Measurements from ENCODE around the gene NFATC1.
A peak's percentile ranks its signal among the peaks of the same experiment; 100 is the strongest.

The NFATC1 gene

DNA sequence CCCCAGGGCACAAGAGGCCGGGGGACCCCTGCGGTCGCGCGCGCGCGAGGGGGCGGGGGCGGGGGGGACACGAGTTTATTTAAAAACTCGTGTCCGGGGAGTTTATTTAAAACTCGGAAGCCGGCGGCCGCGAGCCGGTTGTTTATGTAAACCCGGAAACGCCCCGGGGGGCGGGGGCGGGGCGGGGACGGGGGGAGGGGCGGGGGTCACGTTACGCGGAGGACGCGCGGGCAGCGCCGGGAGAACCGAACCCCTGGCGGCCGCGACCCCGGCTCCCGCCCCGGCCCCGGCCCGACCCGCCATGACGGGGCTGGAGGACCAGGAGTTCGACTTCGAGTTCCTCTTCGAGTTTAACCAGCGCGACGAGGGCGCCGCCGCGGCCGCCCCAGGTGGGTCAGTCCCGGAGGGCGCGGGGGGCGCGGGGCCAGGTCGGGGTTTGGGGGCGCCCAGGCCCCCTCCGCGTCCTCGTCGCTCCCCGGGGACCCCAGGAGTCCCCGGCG lies 4.4 kb downstream of the NFATC1 start:
- 0% methylated on average over 38 of the region's 71 CpGs for WGBS (ENCODE audit: insufficient coverage)
- POLR2A ChIA-PET: interaction anchor here (0.6 kb wide), 1 partner anchor 102 kb away, joined by 3 read pairs; no protein-coding TSS in a partner anchor
- Histone ChIP-seq H3K36me3 (ENCODE audit: control insufficient read depth in 4 of 4, insufficient read depth in 4 of 4, low read length in 3 of 4) (peaks cover 0 to 2% (median 0%) of the 10 kb centered on the region in 4 experiments), H3K9me3 (ENCODE audit: control extremely low read depth in 1 of 5, control insufficient read depth in 4 of 5, insufficient read depth in 2 of 5, low read depth in 1 of 5, low read length in 4 of 5) (no peaks in the 10 kb centered on the region), H3K27ac (ENCODE audit: insufficient read depth in 1 of 2, low read depth in 1 of 2, low read length in 2 of 2, poor library complexity in 1 of 2, severe bottlenecking in 2 of 2) (peak overlapping the region; percentile 33 to 49), H3K4me1 (ENCODE audit: control extremely low read depth in 1 of 4, control insufficient read depth in 4 of 4, insufficient read depth in 4 of 4, low read length in 3 of 4) (peaks cover 10 to 77% (median 72%) of the 10 kb centered on the region in 4 experiments), H3K4me3 (ENCODE audit: control insufficient read depth in 1 of 7, extremely low read depth in 1 of 7, insufficient read depth in 4 of 7, low read depth in 2 of 7, low read length in 6 of 7) (peak overlapping the region; percentile 35 to 79 (median 58)), H3K27me3 (replicated peaks in 2 of 5; ENCODE audit: control insufficient read depth in 4 of 5, insufficient read depth in 5 of 5, low read length in 4 of 5) (no peaks in the 10 kb centered on the region)
- CTCF ChIA-PET: interaction anchor here (0.8 kb wide), 1 partner anchor 10 kb away, joined by 3 read pairs; no protein-coding TSS in a partner anchor
- peak in 2 of 3 donors; percentile 58 to 64 for DNase-seq

- DNase-seq: peak; percentile 66 to 86 (median 78)
- 17% methylated on average over 26 of the region's 58 CpGs for WGBS (ENCODE audit: insufficient coverage)
- Histone ChIP-seq H3K27me3 (replicated peaks in 2 of 5; ENCODE audit: control insufficient read depth in 4 of 5, insufficient read depth in 5 of 5, low read length in 4 of 5) (no peaks in the 10 kb centered on the region), H3K4me1 (ENCODE audit: control extremely low read depth in 1 of 4, control insufficient read depth in 4 of 4, insufficient read depth in 4 of 4, low read length in 3 of 4) (peaks cover 10 to 84% (median 79%) of the 10 kb centered on the region in 4 experiments), H3K36me3 (ENCODE audit: control insufficient read depth in 4 of 4, insufficient read depth in 4 of 4, low read length in 3 of 4) (peaks cover 0 to 2% (median 0%) of the 10 kb centered on the region in 4 experiments), H3K27ac (ENCODE audit: insufficient read depth in 1 of 2, low read depth in 1 of 2, low read length in 2 of 2, poor library complexity in 1 of 2, severe bottlenecking in 2 of 2) (peak overlapping the region; percentile 33 to 58), H3K4me3 (ENCODE audit: control insufficient read depth in 1 of 7, extremely low read depth in 1 of 7, insufficient read depth in 4 of 7, low read depth in 2 of 7, low read length in 6 of 7) (peak overlapping the region; percentile 35 to 79 (median 58)), H3K9me3 (ENCODE audit: control extremely low read depth in 1 of 5, control insufficient read depth in 4 of 5, insufficient read depth in 2 of 5, low read depth in 1 of 5, low read length in 4 of 5) (no peaks in the 10 kb centered on the region)
- CTCF ChIA-PET: interaction anchor here (0.8 kb wide), 1 partner anchor 10 kb away, joined by 3 read pairs; no protein-coding TSS in a partner anchor
- POLR2A ChIA-PET: interaction anchor here (0.6 kb wide), 2 partner anchors 101 to 119 kb away, joined by 3 to 4 read pairs; no protein-coding TSS in a partner anchor
Observed at GRCh38 chr18:79400591-79401381, 5.1 kb downstream of the NFATC1 start.

- no peaks in the 10 kb centered on the region for H3K27me3 ChIP-seq (replicated peaks in 2 of 5; ENCODE audit: control insufficient read depth in 4 of 5, insufficient read depth in 5 of 5, low read length in 4 of 5)
- H3K4me3 ChIP-seq (ENCODE audit: control insufficient read depth in 1 of 7, extremely low read depth in 1 of 7, insufficient read depth in 4 of 7, low read depth in 2 of 7, low read length in 6 of 7): peak overlapping the region in 3 of 7 experiments; percentile 54 to 67 (median 58)
- H3K9me3 ChIP-seq (ENCODE audit: control extremely low read depth in 1 of 5, control insufficient read depth in 4 of 5, insufficient read depth in 2 of 5, low read depth in 1 of 5, low read length in 4 of 5): no peaks in the 10 kb centered on the region
- H3K4me1 ChIP-seq (ENCODE audit: control extremely low read depth in 1 of 4, control insufficient read depth in 4 of 4, insufficient read depth in 4 of 4, low read length in 3 of 4): peaks cover 10 to 90% (median 85%) of the 10 kb centered on the region in 4 experiments
- no peak for DNase-seq
- ChIA-PET POLR2A (interaction anchor here (0.6 kb wide), 1 partner anchor 118 kb away, joined by 4 read pairs; no protein-coding TSS in a partner anchor), CTCF (interaction anchor here (1.1 to 2.2 kb wide), 4 partner anchors 10 to 127 kb away, joined by 3 to 6 read pairs (median 4); no protein-coding TSS in a partner anchor)
- H3K27ac ChIP-seq (ENCODE audit: insufficient read depth in 1 of 2, low read depth in 1 of 2, low read length in 2 of 2, poor library complexity in 1 of 2, severe bottlenecking in 2 of 2): peak overlapping the region in 1 of 2 experiments; percentile 58
- H3K36me3 ChIP-seq (ENCODE audit: control insufficient read depth in 4 of 4, insufficient read depth in 4 of 4, low read length in 3 of 4): peaks cover 0 to 2% (median 0%) of the 10 kb centered on the region in 4 experiments
- 96% methylated on average over 26 of the region's 32 CpGs for WGBS (ENCODE audit: insufficient coverage)
Observed at GRCh38 chr18:79401494-79402208, 5.9 kb downstream of the NFATC1 start.

- peaks cover 0 to 4% (median 2%) of the 10 kb centered on the region in 4 experiments for H3K36me3 ChIP-seq (ENCODE audit: control insufficient read depth in 4 of 4, insufficient read depth in 4 of 4, low read length in 3 of 4)
- DNase-seq: no peak
- H3K4me1 ChIP-seq (ENCODE audit: control extremely low read depth in 1 of 4, control insufficient read depth in 4 of 4, insufficient read depth in 4 of 4, low read length in 3 of 4): peaks cover 10 to 89% (median 85%) of the 10 kb centered on the region in 4 experiments
- no peaks in the 10 kb centered on the region for H3K27me3 ChIP-seq (replicated peaks in 2 of 5; ENCODE audit: control insufficient read depth in 4 of 5, insufficient read depth in 5 of 5, low read length in 4 of 5)
- no peaks in the 10 kb centered on the region for H3K9me3 ChIP-seq (ENCODE audit: control extremely low read depth in 1 of 5, control insufficient read depth in 4 of 5, insufficient read depth in 2 of 5, low read depth in 1 of 5, low read length in 4 of 5)
- WGBS (ENCODE audit: insufficient coverage): 99% methylated on average over 13 of the region's 16 CpGs
- H3K4me3 ChIP-seq (ENCODE audit: control insufficient read depth in 1 of 7, extremely low read depth in 1 of 7, insufficient read depth in 4 of 7, low read depth in 2 of 7, low read length in 6 of 7): peak overlapping the region in 3 of 7 experiments; percentile 53 to 64 (median 61)
- ChIA-PET POLR2A (no interaction called here), CTCF (interaction anchor here (1.1 to 2.2 kb wide), 5 partner anchors 11 to 126 kb away, joined by 3 to 6 read pairs (median 4); no protein-coding TSS in a partner anchor)
- peak overlapping the region in 1 of 2 experiments; percentile 58 for H3K27ac ChIP-seq (ENCODE audit: insufficient read depth in 1 of 2, low read depth in 1 of 2, low read length in 2 of 2, poor library complexity in 1 of 2, severe bottlenecking in 2 of 2)
Observed at GRCh38 chr18:79402209-79402576, 6.5 kb downstream of the NFATC1 start.

GRCh38 chr18:79402977-79403722 lies 7.4 kb downstream of the NFATC1 start:
- H3K4me3 ChIP-seq (ENCODE audit: control insufficient read depth in 1 of 7, extremely low read depth in 1 of 7, insufficient read depth in 4 of 7, low read depth in 2 of 7, low read length in 6 of 7): peak overlapping the region in 6 of 7 experiments; percentile 20 to 64 (median 52)
- no peaks in the 10 kb centered on the region for H3K9me3 ChIP-seq (ENCODE audit: control extremely low read depth in 1 of 5, control insufficient read depth in 4 of 5, insufficient read depth in 2 of 5, low read depth in 1 of 5, low read length in 4 of 5)
- peaks cover 10 to 79% (median 77%) of the 10 kb centered on the region in 4 experiments for H3K4me1 ChIP-seq (ENCODE audit: control extremely low read depth in 1 of 4, control insufficient read depth in 4 of 4, insufficient read depth in 4 of 4, low read length in 3 of 4)
- CTCF ChIA-PET: interaction anchor here (0.6 to 2.7 kb wide), 13 partner anchors 11 to 127 kb away, joined by 3 to 10 read pairs (median 4); no protein-coding TSS in a partner anchor
- H3K36me3 ChIP-seq (ENCODE audit: control insufficient read depth in 4 of 4, insufficient read depth in 4 of 4, low read length in 3 of 4): peaks cover 0 to 4% (median 3%) of the 10 kb centered on the region in 4 experiments
- H3K27me3 ChIP-seq (replicated peaks in 2 of 5; ENCODE audit: control insufficient read depth in 4 of 5, insufficient read depth in 5 of 5, low read length in 4 of 5): no peaks in the 10 kb centered on the region
- DNase-seq: peak in 2 of 3 donors; percentile 52 to 65
- 13% methylated on average over 25 of the region's 27 CpGs for WGBS (ENCODE audit: insufficient coverage)
- peak overlapping the region; percentile 22 to 58 for H3K27ac ChIP-seq (ENCODE audit: insufficient read depth in 1 of 2, low read depth in 1 of 2, low read length in 2 of 2, poor library complexity in 1 of 2, severe bottlenecking in 2 of 2)
- POLR2A ChIA-PET: interaction anchor here (0.6 to 0.7 kb wide), 2 partner anchors 97 to 106 kb away, joined by 3 read pairs; no protein-coding TSS in a partner anchor
